IPS-18c (cell line): ENCODE measurements around the gene NLRP1.

Source experiments
- H3K4me3 ChIP-seq: 2 replicates; pipeline ENCODE4 v1.7.0; 2013; ENCODE audit warnings: low read depth, mild to moderate bottlenecking, low read length, moderate library complexity; ENCODE audit not compliant: insufficient read depth
- H3K9me3 ChIP-seq: one replicate; pipeline ENCODE4 v1.6.1; 2013; ENCODE audit warnings: mild to moderate bottlenecking, low read length, moderate library complexity; ENCODE audit not compliant: control insufficient read depth, insufficient read depth

The NLRP1 gene

GRCh38 chr17:5584383-5585286 lies at the start of gene NLRP1:
NLRP1 (minus strand) TSS chr17:5584509; CDS start chr17:5583957, 552 bp downstream.
- no peak within 1 kb of the TSS for H3K4me3 ChIP-seq
- H3K9me3 ChIP-seq: no peaks in the 10 kb centered on the region

GRCh38 chr17:5631958-5632590 lies 47.8 kb upstream of the NLRP1 start:
- H3K9me3 ChIP-seq: no peaks in the 10 kb centered on the region
- no peak overlapping the region for H3K4me3 ChIP-seq

GRCh38 chr17:5630434-5630833 lies 46.1 kb upstream of the NLRP1 start:
- H3K9me3 ChIP-seq: no peaks in the 10 kb centered on the region
- H3K4me3 ChIP-seq: no peak overlapping the region

GRCh38 chr17:5629128-5629527 lies 44.8 kb upstream of the NLRP1 start:
- Histone ChIP-seq H3K9me3 (no peaks in the 10 kb centered on the region), H3K4me3 (no peak overlapping the region)

GRCh38 chr17:5628262-5628661 lies 44.0 kb upstream of the NLRP1 start:
- H3K4me3 ChIP-seq: no peak overlapping the region
- no peaks in the 10 kb centered on the region for H3K9me3 ChIP-seq

GRCh38 chr17:5624211-5624610 lies 39.9 kb upstream of the NLRP1 start:
- Histone ChIP-seq H3K9me3 (no peaks in the 10 kb centered on the region), H3K4me3 (no peak overlapping the region)

GRCh38 chr17:5621729-5622128 lies 37.4 kb upstream of the NLRP1 start:
- no peak overlapping the region for H3K4me3 ChIP-seq
- no peaks in the 10 kb centered on the region for H3K9me3 ChIP-seq

GRCh38 chr17:5621026-5621425 lies 36.7 kb upstream of the NLRP1 start:
- H3K9me3 ChIP-seq: no peaks in the 10 kb centered on the region
- no peak overlapping the region for H3K4me3 ChIP-seq

GRCh38 chr17:5619088-5619740 lies 34.9 kb upstream of the NLRP1 start:
- no peak overlapping the region for H3K4me3 ChIP-seq
- no peaks in the 10 kb centered on the region for H3K9me3 ChIP-seq

GRCh38 chr17:5618476-5618875 lies 34.2 kb upstream of the NLRP1 start:
- no peak overlapping the region for H3K4me3 ChIP-seq

GRCh38 chr17:5615476-5615875 lies 31.2 kb upstream of the NLRP1 start:
- peaks cover 6% of the 10 kb centered on the region for H3K9me3 ChIP-seq
- H3K4me3 ChIP-seq: no peak overlapping the region

More at GRCh38 chr17:5618476-5618875, 34.2 kb upstream of the NLRP1 start:
- no peaks in the 10 kb centered on the region for H3K9me3 ChIP-seq

GRCh38 chr17:5610956-5611355 lies 26.6 kb upstream of the NLRP1 start:
- Histone ChIP-seq H3K9me3 (peaks cover 6% of the 10 kb centered on the region), H3K4me3 (no peak overlapping the region)

- Histone ChIP-seq H3K9me3 (peaks cover 6% of the 10 kb centered on the region), H3K4me3 (no peak overlapping the region)
Observed at GRCh38 chr17:5608399-5609112, 24.2 kb upstream of the NLRP1 start.

- H3K4me3 ChIP-seq: no peak overlapping the region
- H3K9me3 ChIP-seq: peaks cover 6% of the 10 kb centered on the region
Observed at GRCh38 chr17:5607946-5608345, 23.6 kb upstream of the NLRP1 start.

- Histone ChIP-seq H3K9me3 (no peaks in the 10 kb centered on the region), H3K4me3 (no peak overlapping the region)
Observed at GRCh38 chr17:5605452-5605851, 21.1 kb upstream of the NLRP1 start.

GRCh38 chr17:5600041-5600440 lies 15.7 kb upstream of the NLRP1 start:
- Histone ChIP-seq H3K9me3 (no peaks in the 10 kb centered on the region), H3K4me3 (no peak overlapping the region)

GRCh38 chr17:5598457-5598856 lies 14.1 kb upstream of the NLRP1 start:
- no peak overlapping the region for H3K4me3 ChIP-seq
- H3K9me3 ChIP-seq: no peaks in the 10 kb centered on the region
